Measurements from ENCODE around the gene SFTA2. TPM values are rescaled to one million over a fixed set of nuclear protein-coding genes. Genes with fewer than 3 reads are reported as not detected.

The SFTA2 gene
- polyA plus RNA-seq, 4 donors, result 0.83 to 3.2 (median 1.6) TPM; not detected in 1

- no peak for FAIRE-seq
- Histone ChIP-seq H3K9me3 (ENCODE audit: control insufficient read depth in 2 of 2, insufficient read depth in 1 of 2, low read depth in 1 of 2, low read length in 1 of 2) (no peaks in the 10 kb centered on the region), H3K4me3 (ENCODE audit: low read depth in 1 of 3, low read length in 3 of 3) (no peak overlapping the region), H3K27ac (ENCODE audit: low read depth in 1 of 3, low read length in 2 of 3) (no peak overlapping the region), H3K4me1 (ENCODE audit: control insufficient read depth in 3 of 3, insufficient read depth in 2 of 3, low read depth in 1 of 3, low read length in 2 of 3) (no peaks in the 10 kb centered on the region), H3K27me3 (ENCODE audit: control insufficient read depth in 3 of 3, insufficient read depth in 3 of 3, low read length in 3 of 3) (no peaks in the 10 kb centered on the region), H3K36me3 (ENCODE audit: control insufficient read depth in 3 of 3, insufficient read depth in 2 of 3, low read depth in 1 of 3, low read length in 3 of 3) (peaks cover 13 to 94% (median 35%) of the 10 kb centered on the region in 3 donors)
- no peak for DNase-seq
- 93 to 96% (median 93%) methylated on average over 3 of the region's 3 CpGs for WGBS, 3 donors
These were observed 37.0 kb downstream of the SFTA2 start for GRCh38 chr6:30894935-30895334.

GRCh38 chr6:30894381-30894780 is 37.6 kb downstream of the SFTA2 start:
- Histone ChIP-seq H3K36me3 (ENCODE audit: control insufficient read depth in 3 of 3, insufficient read depth in 2 of 3, low read depth in 1 of 3, low read length in 3 of 3) (peaks cover 13 to 96% (median 39%) of the 10 kb centered on the region in 3 donors), H3K4me1 (ENCODE audit: control insufficient read depth in 3 of 3, insufficient read depth in 2 of 3, low read depth in 1 of 3, low read length in 2 of 3) (no peaks in the 10 kb centered on the region), H3K9me3 (ENCODE audit: control insufficient read depth in 2 of 2, insufficient read depth in 1 of 2, low read depth in 1 of 2, low read length in 1 of 2) (no peaks in the 10 kb centered on the region), H3K27me3 (ENCODE audit: control insufficient read depth in 3 of 3, insufficient read depth in 3 of 3, low read length in 3 of 3) (no peaks in the 10 kb centered on the region), H3K27ac (ENCODE audit: low read depth in 1 of 3, low read length in 2 of 3) (no peak overlapping the region), H3K4me3 (ENCODE audit: low read depth in 1 of 3, low read length in 3 of 3) (no peak overlapping the region)
- DNase-seq (no peak), FAIRE-seq (no peak)
- 89 to 96% (median 94%) methylated on average over 12 of the region's 12 CpGs for WGBS, 3 donors

GRCh38 chr6:30893666-30894065 is 38.3 kb downstream of the SFTA2 start:
- DNase-seq (no peak), FAIRE-seq (no peak)
- H3K27ac ChIP-seq (ENCODE audit: low read depth in 1 of 3, low read length in 2 of 3), result no peak overlapping the region
- H3K9me3 ChIP-seq (ENCODE audit: control insufficient read depth in 2 of 2, insufficient read depth in 1 of 2, low read depth in 1 of 2, low read length in 1 of 2), result no peaks in the 10 kb centered on the region
- H3K36me3 ChIP-seq (ENCODE audit: control insufficient read depth in 3 of 3, insufficient read depth in 2 of 3, low read depth in 1 of 3, low read length in 3 of 3), result peaks cover 13 to 96% (median 41%) of the 10 kb centered on the region in 3 donors
- H3K4me3 ChIP-seq (ENCODE audit: low read depth in 1 of 3, low read length in 3 of 3), result no peak overlapping the region
- WGBS, 3 donors, result 89 to 91% (median 90%) methylated on average over 8 of the region's 8 CpGs
- no peaks in the 10 kb centered on the region for H3K4me1 ChIP-seq (ENCODE audit: control insufficient read depth in 3 of 3, insufficient read depth in 2 of 3, low read depth in 1 of 3, low read length in 2 of 3)
- no peaks in the 10 kb centered on the region for H3K27me3 ChIP-seq (ENCODE audit: control insufficient read depth in 3 of 3, insufficient read depth in 3 of 3, low read length in 3 of 3)

GRCh38 chr6:30893001-30893591 is 38.9 kb downstream of the SFTA2 start:
- H3K4me3 ChIP-seq (ENCODE audit: low read depth in 1 of 3, low read length in 3 of 3), result no peak overlapping the region
- H3K4me1 ChIP-seq (ENCODE audit: control insufficient read depth in 3 of 3, insufficient read depth in 2 of 3, low read depth in 1 of 3, low read length in 2 of 3), result no peaks in the 10 kb centered on the region
- 89 to 91% (median 89%) methylated on average over 14 to 16 of the region's 16 CpGs for WGBS, 3 donors
- FAIRE-seq, result no peak
- peaks cover 13 to 93% (median 36%) of the 10 kb centered on the region in 3 donors for H3K36me3 ChIP-seq (ENCODE audit: control insufficient read depth in 3 of 3, insufficient read depth in 2 of 3, low read depth in 1 of 3, low read length in 3 of 3)
- no peak for DNase-seq
- H3K27me3 ChIP-seq (ENCODE audit: control insufficient read depth in 3 of 3, insufficient read depth in 3 of 3, low read length in 3 of 3), result no peaks in the 10 kb centered on the region
- H3K9me3 ChIP-seq (ENCODE audit: control insufficient read depth in 2 of 2, insufficient read depth in 1 of 2, low read depth in 1 of 2, low read length in 1 of 2), result no peaks in the 10 kb centered on the region
- H3K27ac ChIP-seq (ENCODE audit: low read depth in 1 of 3, low read length in 2 of 3), result no peak overlapping the region

- no peak for FAIRE-seq
- 84 to 90% (median 87%) methylated on average over 19 to 21 of the region's 21 CpGs for WGBS, 3 donors
- H3K4me3 ChIP-seq (ENCODE audit: low read depth in 1 of 3, low read length in 3 of 3), result no peak overlapping the region
- no peak for DNase-seq
- H3K36me3 ChIP-seq (ENCODE audit: control insufficient read depth in 3 of 3, insufficient read depth in 2 of 3, low read depth in 1 of 3, low read length in 3 of 3), result peaks cover 8 to 82% (median 30%) of the 10 kb centered on the region in 3 donors
- peaks cover 0 to under 1% (median 0%) of the 10 kb centered on the region in 3 donors for H3K4me1 ChIP-seq (ENCODE audit: control insufficient read depth in 3 of 3, insufficient read depth in 2 of 3, low read depth in 1 of 3, low read length in 2 of 3)
- H3K9me3 ChIP-seq (ENCODE audit: control insufficient read depth in 2 of 2, insufficient read depth in 1 of 2, low read depth in 1 of 2, low read length in 1 of 2), result no peaks in the 10 kb centered on the region
- H3K27ac ChIP-seq (ENCODE audit: low read depth in 1 of 3, low read length in 2 of 3), result no peak overlapping the region
- H3K27me3 ChIP-seq (ENCODE audit: control insufficient read depth in 3 of 3, insufficient read depth in 3 of 3, low read length in 3 of 3), result no peaks in the 10 kb centered on the region
These were observed 40.0 kb downstream of the SFTA2 start for GRCh38 chr6:30891816-30892538.

GRCh38 chr6:30891450-30891723 is 40.6 kb downstream of the SFTA2 start:
- Histone ChIP-seq H3K4me1 (ENCODE audit: control insufficient read depth in 3 of 3, insufficient read depth in 2 of 3, low read depth in 1 of 3, low read length in 2 of 3) (peaks cover 0 to 7% (median 3%) of the 10 kb centered on the region in 3 donors), H3K27ac (ENCODE audit: low read depth in 1 of 3, low read length in 2 of 3) (no peak overlapping the region), H3K36me3 (ENCODE audit: control insufficient read depth in 3 of 3, insufficient read depth in 2 of 3, low read depth in 1 of 3, low read length in 3 of 3) (peaks cover 8 to 79% (median 30%) of the 10 kb centered on the region in 3 donors), H3K27me3 (ENCODE audit: control insufficient read depth in 3 of 3, insufficient read depth in 3 of 3, low read length in 3 of 3) (no peaks in the 10 kb centered on the region), H3K4me3 (ENCODE audit: low read depth in 1 of 3, low read length in 3 of 3) (no peak overlapping the region), H3K9me3 (ENCODE audit: control insufficient read depth in 2 of 2, insufficient read depth in 1 of 2, low read depth in 1 of 2, low read length in 1 of 2) (no peaks in the 10 kb centered on the region)
- DNase-seq (no peak), FAIRE-seq (no peak)
- WGBS, 3 donors, result 91 to 92% (median 92%) methylated on average over 4 of the region's 4 CpGs

- no peak for FAIRE-seq
- no peak for DNase-seq
- peaks cover 8 to 75% (median 30%) of the 10 kb centered on the region in 3 donors for H3K36me3 ChIP-seq (ENCODE audit: control insufficient read depth in 3 of 3, insufficient read depth in 2 of 3, low read depth in 1 of 3, low read length in 3 of 3)
These were observed 41.1 kb downstream of the SFTA2 start for GRCh38 chr6:30890646-30891449.

GRCh38 chr6:30889921-30890645 is 41.9 kb downstream of the SFTA2 start:
- FAIRE-seq, result no peak
- no peak for DNase-seq
- Histone ChIP-seq H3K27me3 (ENCODE audit: control insufficient read depth in 3 of 3, insufficient read depth in 3 of 3, low read length in 3 of 3) (no peaks in the 10 kb centered on the region), H3K27ac (ENCODE audit: low read depth in 1 of 3, low read length in 2 of 3) (no peak overlapping the region), H3K9me3 (ENCODE audit: control insufficient read depth in 2 of 2, insufficient read depth in 1 of 2, low read depth in 1 of 2, low read length in 1 of 2) (no peaks in the 10 kb centered on the region), H3K4me3 (ENCODE audit: low read depth in 1 of 3, low read length in 3 of 3) (no peak overlapping the region), H3K36me3 (ENCODE audit: control insufficient read depth in 3 of 3, insufficient read depth in 2 of 3, low read depth in 1 of 3, low read length in 3 of 3) (peaks cover 6 to 68% (median 23%) of the 10 kb centered on the region in 3 donors), H3K4me1 (ENCODE audit: control insufficient read depth in 3 of 3, insufficient read depth in 2 of 3, low read depth in 1 of 3, low read length in 2 of 3) (peaks cover 0 to 20% (median 3%) of the 10 kb centered on the region in 3 donors)
- WGBS, 3 donors, result 82 to 88% (median 85%) methylated on average over 14 of the region's 14 CpGs

More at GRCh38 chr6:30890646-30891449, 41.1 kb downstream of the SFTA2 start:
- WGBS, 3 donors, result 80 to 90% (median 83%) methylated on average over 12 of the region's 12 CpGs
- H3K4me1 ChIP-seq (ENCODE audit: control insufficient read depth in 3 of 3, insufficient read depth in 2 of 3, low read depth in 1 of 3, low read length in 2 of 3), result peaks cover 0 to 12% (median 3%) of the 10 kb centered on the region in 3 donors
- no peak overlapping the region for H3K27ac ChIP-seq (ENCODE audit: low read depth in 1 of 3, low read length in 2 of 3)
- no peak overlapping the region for H3K4me3 ChIP-seq (ENCODE audit: low read depth in 1 of 3, low read length in 3 of 3)
- no peaks in the 10 kb centered on the region for H3K9me3 ChIP-seq (ENCODE audit: control insufficient read depth in 2 of 2, insufficient read depth in 1 of 2, low read depth in 1 of 2, low read length in 1 of 2)
- H3K27me3 ChIP-seq (ENCODE audit: control insufficient read depth in 3 of 3, insufficient read depth in 3 of 3, low read length in 3 of 3), result no peaks in the 10 kb centered on the region

Measured in small intestine (tissue), 7 donors.